HG03060 (cell line): Measurements from ENCODE around the gene CCDC12.

Experiments used
- ATAC-seq: cut with Tn5 transposase; IDR thresholded peaks from one replicate; pipeline ENCODE4 v1.9.1; 2021; ENCODE audit warnings: low read depth, moderate number of reproducible peaks; ENCODE audit not compliant: unreplicated experiment

Gene CCDC12

GRCh38 chr3:46910166-46910760, 66.3 kb downstream of the CCDC12 start:
- ATAC-seq, result no peak

GRCh38 chr3:46909535-46910161, 66.9 kb downstream of the CCDC12 start:
- no peak for ATAC-seq

GRCh38 chr3:46908986-46909534, 67.5 kb downstream of the CCDC12 start:
- no peak for ATAC-seq

- no peak for ATAC-seq
Observed at GRCh38 chr3:46908294-46908985, 68.1 kb downstream of the CCDC12 start.

- ATAC-seq, result no peak
Observed at GRCh38 chr3:46907960-46908293, 68.6 kb downstream of the CCDC12 start.

GRCh38 chr3:46907271-46907670, 69.3 kb downstream of the CCDC12 start:
- no peak for ATAC-seq

- ATAC-seq, result no peak
Observed at GRCh38 chr3:46906471-46907058, 70.0 kb downstream of the CCDC12 start.

- ATAC-seq, result no peak
Observed at GRCh38 chr3:46905661-46906451, 70.7 kb downstream of the CCDC12 start.

- no peak for ATAC-seq
Observed at GRCh38 chr3:46905213-46905560, 71.4 kb downstream of the CCDC12 start.

GRCh38 chr3:46904303-46905212, 72.0 kb downstream of the CCDC12 start:
- ATAC-seq, result no peak

GRCh38 chr3:46903341-46904302, 72.9 kb downstream of the CCDC12 start:
- no peak for ATAC-seq

- no peak for ATAC-seq
Observed at GRCh38 chr3:46902188-46902631, 74.3 kb downstream of the CCDC12 start.

- ATAC-seq, result no peak
Observed at GRCh38 chr3:46901591-46902187, 74.9 kb downstream of the CCDC12 start.

- ATAC-seq, result no peak
Observed at GRCh38 chr3:46901061-46901460, 75.5 kb downstream of the CCDC12 start.

GRCh38 chr3:46900356-46900755, 76.2 kb downstream of the CCDC12 start:
- ATAC-seq, result no peak

GRCh38 chr3:46900007-46900292, 76.6 kb downstream of the CCDC12 start:
- ATAC-seq, result no peak

- no peak for ATAC-seq
Observed at GRCh38 chr3:46899151-46900006, 77.2 kb downstream of the CCDC12 start.
